ENCODE data around the gene AKAP5. TPM values are rescaled to one million over a fixed set of nuclear protein-coding genes. Genes with fewer than 3 reads are reported as not detected.

The AKAP5 gene
- total and polyA plus RNA-seq, 9 of the 15 experiments (the other 6 are each of a cell fraction or from before 2014, with no cell fraction given) = 0.06 to 0.94 (median 0.34) TPM

DNA sequence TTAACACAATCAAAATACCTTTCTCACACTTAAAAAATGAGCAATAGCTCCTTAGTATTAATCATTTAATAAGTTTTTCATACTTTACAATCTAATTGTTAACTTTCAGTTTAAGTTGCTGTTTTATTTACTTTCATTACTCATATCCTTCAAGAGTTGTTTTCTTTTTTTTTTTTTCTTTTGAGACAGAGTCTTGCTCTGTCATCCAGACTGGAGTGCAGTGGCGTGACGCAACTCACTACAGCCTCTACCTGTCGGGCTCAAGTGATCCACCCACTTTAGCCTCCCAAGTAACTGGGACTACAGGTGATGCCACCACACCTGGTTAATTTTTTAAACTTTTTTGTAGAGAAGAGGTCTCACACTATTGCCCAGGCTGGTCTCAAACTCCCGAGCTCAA lies 55.4 kb downstream of the AKAP5 start:
- no peak overlapping the region for H3K4me3 ChIP-seq
- 97% methylated on average over 3 of the region's 4 CpGs for WGBS (ENCODE audit: insufficient coverage, low coverage, missing lambda C conversion rate)
- H3K4me2 ChIP-seq (ENCODE audit: insufficient read depth, low read length) = no peak overlapping the region
- CTCF ChIA-PET (ENCODE audit: low intra/inter-chr PET ratio) = no interaction called here
- no peaks in the 10 kb centered on the region for H3K9me1 ChIP-seq (ENCODE audit: control insufficient read depth, insufficient read depth, low read length)
- H3K79me2 ChIP-seq (ENCODE audit: control insufficient read depth, insufficient read depth, low read length) = no peaks in the 10 kb centered on the region; the same call in 2 of the 3 replicates
- H2AFZ ChIP-seq (ENCODE audit: low read depth, low read length) = no peak overlapping the region
- POLR2A ChIA-PET = interaction anchor here (0.5 to 1.2 kb wide), 4 partner anchors 15 to 309 kb away, joined by 3 read pairs; no protein-coding TSS in a partner anchor
- in situ Hi-C loops (cut with MboI) (no loop called here), intact Hi-C loops (cut with micrococcal nuclease) (no loop called here)
- H3K27ac ChIP-seq (ENCODE audit: extremely low read depth, low read depth, low read length) = no peak overlapping the region
- FAIRE-seq (no peak), ATAC-seq (no peak), DNase-seq (ENCODE audit: extremely low read depth in 1 of 4, low spot score in 3 of 4) (no peak)
- H3K9ac ChIP-seq (ENCODE audit: insufficient read depth in 1 of 2, low read depth in 2 of 2, low read length in 2 of 2) = no peak overlapping the region
- H3K27me3 ChIP-seq (ENCODE audit: control insufficient read depth in 2 of 2, insufficient read depth in 2 of 2, low read length in 2 of 2) = no peaks in the 10 kb centered on the region
- no peaks in the 10 kb centered on the region for H4K20me1 ChIP-seq (replicated peaks; ENCODE audit: control insufficient read depth, insufficient read depth, low read length)
- H3K36me3 ChIP-seq (ENCODE audit: control insufficient read depth, insufficient read depth, low read length) = peaks cover 9% of the 10 kb centered on the region; the same call in 1 of the 3 replicates
- H3K9me3 ChIP-seq (replicated peaks; ENCODE audit: control insufficient read depth, insufficient read depth, low read depth, low read length) = no peaks in the 10 kb centered on the region
- no peak for TF ChIP-seq PTRF (tag; IDR thresholded peaks at IDR 0.05)
- TF ChIP-seq, protein P1, sequence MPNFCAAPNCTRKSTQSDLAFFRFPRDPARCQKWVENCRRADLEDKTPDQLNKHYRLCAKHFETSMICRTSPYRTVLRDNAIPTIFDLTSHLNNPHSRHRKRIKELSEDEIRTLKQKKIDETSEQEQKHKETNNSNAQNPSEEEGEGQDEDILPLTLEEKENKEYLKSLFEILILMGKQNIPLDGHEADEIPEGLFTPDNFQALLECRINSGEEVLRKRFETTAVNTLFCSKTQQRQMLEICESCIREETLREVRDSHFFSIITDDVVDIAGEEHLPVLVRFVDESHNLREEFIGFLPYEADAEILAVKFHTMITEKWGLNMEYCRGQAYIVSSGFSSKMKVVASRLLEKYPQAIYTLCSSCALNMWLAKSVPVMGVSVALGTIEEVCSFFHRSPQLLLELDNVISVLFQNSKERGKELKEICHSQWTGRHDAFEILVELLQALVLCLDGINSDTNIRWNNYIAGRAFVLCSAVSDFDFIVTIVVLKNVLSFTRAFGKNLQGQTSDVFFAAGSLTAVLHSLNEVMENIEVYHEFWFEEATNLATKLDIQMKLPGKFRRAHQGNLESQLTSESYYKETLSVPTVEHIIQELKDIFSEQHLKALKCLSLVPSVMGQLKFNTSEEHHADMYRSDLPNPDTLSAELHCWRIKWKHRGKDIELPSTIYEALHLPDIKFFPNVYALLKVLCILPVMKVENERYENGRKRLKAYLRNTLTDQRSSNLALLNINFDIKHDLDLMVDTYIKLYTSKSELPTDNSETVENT (CRISPR knock-in tag; IDR thresholded peaks at IDR 0.05) = no peak
- no peak for TF ChIP-seq ZNF444 (CRISPR knock-in tag; IDR thresholded peaks at IDR 0.05)
- TF ChIP-seq ZNF274 (IDR thresholded peaks at IDR 0.05; ENCODE audit: borderline replicate concordance, low read depth, low read length) = no peak
- no peak for TF ChIP-seq TGIF2 (CRISPR knock-in tag; IDR thresholded peaks at IDR 0.05)
- TF ChIP-seq GTF2E2 (tag; IDR thresholded peaks at IDR 0.05) = no peak
- no peak for TF ChIP-seq RBFOX2 (IDR thresholded peaks at IDR 0.05; ENCODE audit: low read depth, low read length)
- TF ChIP-seq HDGF (IDR thresholded peaks at IDR 0.05) = no peak
- TF ChIP-seq EZH2 (IDR thresholded peaks at IDR 0.05; ENCODE audit: borderline replicate concordance, low read depth, low read length) = no peak
- no peak for TF ChIP-seq ZNF354B (CRISPR knock-in tag; IDR thresholded peaks at IDR 0.05)
- no peak for TF ChIP-seq MCM3 (IDR thresholded peaks at IDR 0.05)
- no peak for TF ChIP-seq CGGBP1 (CRISPR knock-in tag; IDR thresholded peaks at IDR 0.05)
- TF ChIP-seq HCFC1 (IDR thresholded peaks at IDR 0.05; ENCODE audit: low read depth, low read length) = no peak
- TF ChIP-seq MLLT1 (IDR thresholded peaks at IDR 0.05) = no peak
- no peak for TF ChIP-seq SAFB2 (IDR thresholded peaks at IDR 0.05; ENCODE audit: borderline replicate concordance, low read depth, low read length, severe bottlenecking)
- TF ChIP-seq ZNF431 (CRISPR knock-in tag; IDR thresholded peaks at IDR 0.05) = no peak
- no peak for TF ChIP-seq RBM39 (optimal IDR thresholded peaks at IDR 0.05; ENCODE audit: low read depth, low read length)
- no TSS peak for BruUV-seq (replicated peaks)
- H3K4me1 ChIP-seq (replicated peaks in 1 of 2; ENCODE audit: control insufficient read depth in 2 of 2, insufficient read depth in 2 of 2, low read length in 2 of 2) = peaks cover 0 to 3% of the 10 kb centered on the region in 2 experiments; a peak in 1 of 5 replicates

Measured in K562 (cell line).